ENCODE measurements around the gene PER1.

DNA sequence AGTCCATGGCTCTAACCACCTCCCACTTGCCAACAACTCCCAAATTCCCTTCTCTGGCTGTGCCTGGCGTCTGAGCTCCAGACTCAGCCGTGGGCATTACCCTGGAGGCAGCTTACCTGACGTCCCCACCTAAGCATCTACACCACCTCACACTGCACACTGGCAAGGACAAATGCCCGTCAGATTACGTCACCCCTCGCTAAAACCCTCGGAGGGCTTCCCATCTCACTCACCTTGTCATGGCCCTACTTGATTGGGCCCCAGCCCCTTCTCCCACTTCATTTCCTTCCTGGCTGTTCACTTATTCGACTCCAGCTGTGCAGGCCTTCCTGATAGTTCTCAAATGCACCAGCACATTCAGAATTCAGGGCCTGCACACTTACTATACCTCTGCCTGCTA is 47.3 kb downstream of the PER1 start:
- no peak for TF ChIP-seq FOSL1 (CRISPR knock-in tag; IDR thresholded peaks at IDR 0.05; ENCODE audit: borderline replicate concordance)
- TF ChIP-seq TAF1 (CRISPR knock-in tag; IDR thresholded peaks at IDR 0.05) = no peak
- no peak for TF ChIP-seq HOXA7 (CRISPR knock-in tag; IDR thresholded peaks at IDR 0.05)

Data from HepG2 (cell line).